HEK293T (cell line): ENCODE data around the gene NLRP4.

Experiments used
- ARNT ChIP-seq: fragments of 450-650 bp; IDR thresholded peaks from 2 replicates; pipeline ENCODE4 v1.6.1; 2017; ENCODE audit warnings: mild to moderate bottlenecking
- ELF4 ChIP-seq: fragments of 450-650 bp; IDR thresholded peaks from 2 replicates; pipeline ENCODE4 v1.6.1; 2017; ENCODE audit warnings: antibody characterized with exemption
- FOXA1 ChIP-seq: fragments of 450-650 bp; IDR thresholded peaks from 2 replicates; pipeline ENCODE4 v1.6.1; 2016; ENCODE audit warnings: mild to moderate bottlenecking
- FOXM1 ChIP-seq: fragments of 450-650 bp; IDR thresholded peaks from 2 replicates; pipeline ENCODE4 v1.6.1; 2017; ENCODE audit warnings: mild to moderate bottlenecking, borderline replicate concordance

- TF ChIP-seq FOXA1 (no peak), ELF4 (no peak), ARNT (no peak), FOXM1 (no peak)
Observed at GRCh38 chr19:55857974-55858373, 21.6 kb downstream of the NLRP4 start.
